HL-60 (cell line): Measurements from ENCODE around the gene NBPF12.
"Not testable (repeated sequence)": the region's sequence is repeated elsewhere in the genome, so short reads cannot be mapped to it uniquely, and the experiment has no call there.

Experiments used
- DNase-seq, 2 experiments: peaks; one replicate each; pipeline ENCODE4 v3.0.0-alpha.2; 2010 to 2020; ENCODE audit warnings: low read depth in 1 of 2, low spot score in 1 of 2
- H3K27ac ChIP-seq: fragments of 250-450 bp; sonication (Bioruptor Pico); replicated peaks from 2 replicates; pipeline ENCODE4 v1.5.1; 2020; ENCODE audit warnings: mild to moderate bottlenecking, moderate library complexity
- H3K27me3 ChIP-seq: fragments of 250-450 bp; sonication (Bioruptor Pico); 2 replicates; pipeline ENCODE4 v1.5.1; 2021; ENCODE audit warnings: mild to moderate bottlenecking, moderate library complexity; ENCODE audit not compliant: insufficient read depth, poor library complexity, severe bottlenecking
- H3K4me3 ChIP-seq: replicated peaks from 2 replicates; pipeline ENCODE4 v1.5.1; 2011; ENCODE audit warnings: mild to moderate bottlenecking, control low read depth, low read length; ENCODE audit not compliant: insufficient read depth
- GABPA ChIP-seq: IDR thresholded peaks from 2 replicates; pipeline ENCODE4 v1.6.1; 2012; ENCODE audit warnings: low read depth
- POLR2AphosphoS5 ChIP-seq: IDR thresholded peaks from 2 replicates; pipeline ENCODE4 v1.6.1; 2012; ENCODE audit warnings: low read depth
- SPI1 ChIP-seq: IDR thresholded peaks from 2 replicates; pipeline ENCODE4 v1.6.1; 2012; ENCODE audit warnings: low read depth, mild to moderate bottlenecking, borderline replicate concordance
- TF ChIP-seq, protein P1 (sequence below): IDR thresholded peaks from 2 replicates; pipeline ENCODE4 v1.6.1; 2012; ENCODE audit warnings: low read depth; ENCODE audit not compliant: insufficient replicate concordance
- TF ChIP-seq, protein P2 (sequence below): IDR thresholded peaks from one replicate; pipeline ENCODE4 v1.5.1; 2011; ENCODE audit warnings: low read length, control low read depth, inconsistent platforms; ENCODE audit not compliant: insufficient read depth

The NBPF12 gene

GRCh38 chr1:147030066-147030653, 92.0 kb downstream of the NBPF12 start:
- not testable (repeated sequence) for H3K27ac ChIP-seq, DNase-seq, H3K27me3 ChIP-seq, H3K4me3 ChIP-seq

DNA sequence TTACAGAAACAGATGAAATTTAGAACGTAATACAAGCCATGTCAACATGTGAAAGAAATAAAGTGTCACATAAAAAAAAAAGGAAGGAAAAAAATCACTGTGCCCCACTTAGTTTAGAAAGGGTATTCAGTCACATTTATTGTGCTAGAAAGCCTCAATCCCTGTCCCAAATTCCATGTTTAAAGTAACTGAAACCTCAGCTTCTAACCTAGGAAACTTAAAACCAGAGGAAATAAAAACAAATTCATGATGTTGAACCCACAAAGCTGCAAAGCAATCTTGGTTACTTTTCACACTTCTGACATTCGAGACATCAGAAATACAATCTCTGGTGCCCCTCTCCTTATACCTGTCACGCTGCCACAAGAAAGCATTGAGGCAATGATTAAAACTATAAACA, 101.8 kb downstream of the NBPF12 start:
- TF ChIP-seq, protein P1, sequence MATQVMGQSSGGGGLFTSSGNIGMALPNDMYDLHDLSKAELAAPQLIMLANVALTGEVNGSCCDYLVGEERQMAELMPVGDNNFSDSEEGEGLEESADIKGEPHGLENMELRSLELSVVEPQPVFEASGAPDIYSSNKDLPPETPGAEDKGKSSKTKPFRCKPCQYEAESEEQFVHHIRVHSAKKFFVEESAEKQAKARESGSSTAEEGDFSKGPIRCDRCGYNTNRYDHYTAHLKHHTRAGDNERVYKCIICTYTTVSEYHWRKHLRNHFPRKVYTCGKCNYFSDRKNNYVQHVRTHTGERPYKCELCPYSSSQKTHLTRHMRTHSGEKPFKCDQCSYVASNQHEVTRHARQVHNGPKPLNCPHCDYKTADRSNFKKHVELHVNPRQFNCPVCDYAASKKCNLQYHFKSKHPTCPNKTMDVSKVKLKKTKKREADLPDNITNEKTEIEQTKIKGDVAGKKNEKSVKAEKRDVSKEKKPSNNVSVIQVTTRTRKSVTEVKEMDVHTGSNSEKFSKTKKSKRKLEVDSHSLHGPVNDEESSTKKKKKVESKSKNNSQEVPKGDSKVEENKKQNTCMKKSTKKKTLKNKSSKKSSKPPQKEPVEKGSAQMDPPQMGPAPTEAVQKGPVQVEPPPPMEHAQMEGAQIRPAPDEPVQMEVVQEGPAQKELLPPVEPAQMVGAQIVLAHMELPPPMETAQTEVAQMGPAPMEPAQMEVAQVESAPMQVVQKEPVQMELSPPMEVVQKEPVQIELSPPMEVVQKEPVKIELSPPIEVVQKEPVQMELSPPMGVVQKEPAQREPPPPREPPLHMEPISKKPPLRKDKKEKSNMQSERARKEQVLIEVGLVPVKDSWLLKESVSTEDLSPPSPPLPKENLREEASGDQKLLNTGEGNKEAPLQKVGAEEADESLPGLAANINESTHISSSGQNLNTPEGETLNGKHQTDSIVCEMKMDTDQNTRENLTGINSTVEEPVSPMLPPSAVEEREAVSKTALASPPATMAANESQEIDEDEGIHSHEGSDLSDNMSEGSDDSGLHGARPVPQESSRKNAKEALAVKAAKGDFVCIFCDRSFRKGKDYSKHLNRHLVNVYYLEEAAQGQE: no peak
- TF ChIP-seq GABPA (no peak), SPI1 (no peak), POLR2AphosphoS5 (no peak)
- TF ChIP-seq, protein P2, sequence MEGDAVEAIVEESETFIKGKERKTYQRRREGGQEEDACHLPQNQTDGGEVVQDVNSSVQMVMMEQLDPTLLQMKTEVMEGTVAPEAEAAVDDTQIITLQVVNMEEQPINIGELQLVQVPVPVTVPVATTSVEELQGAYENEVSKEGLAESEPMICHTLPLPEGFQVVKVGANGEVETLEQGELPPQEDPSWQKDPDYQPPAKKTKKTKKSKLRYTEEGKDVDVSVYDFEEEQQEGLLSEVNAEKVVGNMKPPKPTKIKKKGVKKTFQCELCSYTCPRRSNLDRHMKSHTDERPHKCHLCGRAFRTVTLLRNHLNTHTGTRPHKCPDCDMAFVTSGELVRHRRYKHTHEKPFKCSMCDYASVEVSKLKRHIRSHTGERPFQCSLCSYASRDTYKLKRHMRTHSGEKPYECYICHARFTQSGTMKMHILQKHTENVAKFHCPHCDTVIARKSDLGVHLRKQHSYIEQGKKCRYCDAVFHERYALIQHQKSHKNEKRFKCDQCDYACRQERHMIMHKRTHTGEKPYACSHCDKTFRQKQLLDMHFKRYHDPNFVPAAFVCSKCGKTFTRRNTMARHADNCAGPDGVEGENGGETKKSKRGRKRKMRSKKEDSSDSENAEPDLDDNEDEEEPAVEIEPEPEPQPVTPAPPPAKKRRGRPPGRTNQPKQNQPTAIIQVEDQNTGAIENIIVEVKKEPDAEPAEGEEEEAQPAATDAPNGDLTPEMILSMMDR: no peak
- peaks cover 5% of the 10 kb centered on the region for H3K27me3 ChIP-seq

GRCh38 chr1:147042891-147043290, 104.8 kb downstream of the NBPF12 start:
- H3K27me3 ChIP-seq, H3K4me3 ChIP-seq, H3K27ac ChIP-seq, DNase-seq: not testable (repeated sequence)

More for the DNA sequence above, 101.8 kb downstream of the NBPF12 start:
- Histone ChIP-seq H3K4me3 (no peak overlapping the region), H3K27ac (no peak overlapping the region)
- no peak for DNase-seq

- not testable (repeated sequence) for H3K27me3 ChIP-seq, H3K4me3 ChIP-seq, H3K27ac ChIP-seq, DNase-seq
Observed at GRCh38 chr1:147044511-147044910, 106.4 kb downstream of the NBPF12 start.
